DMS 273 treated with DMSO at 0.1 percent for 48 hours (cell line): ENCODE data around the gene RHBDD1.

ENCODE experiments used
- DNase-seq: peaks from one replicate; lab custom pipeline; 2025; lab: John Stamatoyannopoulos, UW

Gene RHBDD1

GRCh38 chr2:226932443-226932842 is 96.6 kb downstream of the RHBDD1 start:
- no peak for DNase-seq

- DNase-seq = peak; percentile 84
Observed at GRCh38 chr2:226934546-226935201, 98.8 kb downstream of the RHBDD1 start.

GRCh38 chr2:226943862-226944620 is 108.2 kb downstream of the RHBDD1 start:
- DNase-seq = no peak

GRCh38 chr2:226953206-226953605 is 117.4 kb downstream of the RHBDD1 start:
- no peak for DNase-seq

- no peak for DNase-seq
Observed at GRCh38 chr2:226953826-226954225, 118.0 kb downstream of the RHBDD1 start.

GRCh38 chr2:226956659-226957058 is 120.8 kb downstream of the RHBDD1 start:
- no peak for DNase-seq

GRCh38 chr2:226959418-226959817 is 123.6 kb downstream of the RHBDD1 start:
- no peak for DNase-seq

GRCh38 chr2:226962176-226962773 is 126.4 kb downstream of the RHBDD1 start:
- DNase-seq = no peak

- no peak for DNase-seq
Observed at GRCh38 chr2:226963528-226963927, 127.7 kb downstream of the RHBDD1 start.

GRCh38 chr2:226965376-226965775 is 129.5 kb downstream of the RHBDD1 start:
- no peak for DNase-seq

- no peak for DNase-seq
Observed at GRCh38 chr2:226969417-226970080, 133.7 kb downstream of the RHBDD1 start.

GRCh38 chr2:226970362-226970761 is 134.5 kb downstream of the RHBDD1 start:
- no peak for DNase-seq

GRCh38 chr2:226971084-226971483 is 135.2 kb downstream of the RHBDD1 start:
- DNase-seq = no peak

GRCh38 chr2:226971770-226972169 is 135.9 kb downstream of the RHBDD1 start:
- DNase-seq = no peak

- DNase-seq = no peak
Observed at GRCh38 chr2:226973816-226974215, 138.0 kb downstream of the RHBDD1 start.

- no peak for DNase-seq
Observed at GRCh38 chr2:226977775-226978190, 141.9 kb downstream of the RHBDD1 start.

- DNase-seq = no peak
Observed at GRCh38 chr2:226978300-226978699, 142.4 kb downstream of the RHBDD1 start.

GRCh38 chr2:226979004-226979403 is 143.2 kb downstream of the RHBDD1 start:
- DNase-seq = no peak

- DNase-seq = no peak
Observed at GRCh38 chr2:226981791-226982326, 146.0 kb downstream of the RHBDD1 start.

- DNase-seq = no peak
Observed at GRCh38 chr2:226983895-226984749, 148.3 kb downstream of the RHBDD1 start.
